CD4-positive, alpha-beta T cell treated with Interleukin-10 for 1 hour (primary cell): Measurements from ENCODE around the gene SLC22A4.

ENCODE experiments used
- DNase-seq: peaks from one replicate; pipeline ENCODE4 v3.0.0-alpha.2; 2020

SLC22A4 gene

GRCh38 chr5:132263548-132264261 is 30.5 kb upstream of the SLC22A4 start:
- no peak for DNase-seq

DNA sequence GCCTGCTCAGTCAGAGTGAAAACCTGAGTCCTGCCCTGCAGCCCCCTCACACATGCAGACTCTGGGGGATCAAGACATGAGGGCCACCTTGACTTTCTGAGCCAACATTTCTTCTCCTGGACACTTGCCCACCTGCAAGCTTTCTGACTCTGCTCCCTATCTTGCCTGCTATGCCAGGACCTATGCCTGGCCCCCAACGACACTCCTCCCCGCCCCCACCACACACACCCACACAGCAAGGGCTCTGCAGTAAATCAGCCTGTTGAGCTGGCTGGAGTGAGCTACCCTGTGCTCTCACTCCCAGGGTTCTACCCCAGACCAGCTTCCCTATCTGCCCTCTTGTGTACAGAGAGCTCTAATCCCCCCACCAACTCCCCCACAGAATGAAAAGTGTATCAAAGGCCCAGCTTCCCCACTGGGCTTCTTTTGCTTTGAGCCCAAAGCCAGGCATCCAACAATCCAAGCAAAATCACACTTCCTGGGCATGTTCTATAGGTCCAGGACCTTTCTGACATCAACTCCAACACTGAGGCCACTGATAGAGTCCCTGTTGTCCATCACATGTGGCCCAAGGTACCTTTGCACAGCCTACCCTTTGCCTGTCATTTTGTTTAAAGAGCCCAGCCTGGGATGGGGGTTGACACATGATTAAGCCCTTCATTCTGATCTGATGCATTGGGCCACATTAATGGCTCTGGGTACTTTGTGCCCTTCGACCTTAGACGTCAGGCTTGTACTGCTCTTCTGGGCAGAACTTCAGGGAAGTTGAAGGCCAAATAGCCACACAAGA is 29.5 kb upstream of the SLC22A4 start:
- no peak for DNase-seq

- no peak for DNase-seq
Observed at GRCh38 chr5:132265336-132266030, 28.7 kb upstream of the SLC22A4 start.

GRCh38 chr5:132266031-132266835 is 28.0 kb upstream of the SLC22A4 start:
- DNase-seq, result no peak

DNA sequence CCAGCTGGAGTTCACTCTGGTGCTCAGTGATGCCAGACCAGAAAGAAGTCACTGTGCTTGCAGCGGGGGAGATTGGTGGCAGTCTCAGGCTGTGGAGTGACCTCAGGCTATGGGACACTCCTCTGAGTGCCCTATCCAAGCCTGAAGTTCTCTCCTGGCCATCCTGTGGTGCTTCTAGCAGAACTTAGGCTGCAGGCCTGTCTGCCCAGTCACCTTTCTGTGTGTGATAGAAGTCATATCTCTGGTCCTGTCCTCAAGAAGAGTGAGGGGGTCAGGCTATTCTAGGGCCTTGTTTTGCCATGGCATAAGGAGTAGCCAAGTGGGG is 27.4 kb upstream of the SLC22A4 start:
- no peak for DNase-seq

- no peak for DNase-seq
Observed at GRCh38 chr5:132267166-132267739, 26.9 kb upstream of the SLC22A4 start.

DNA sequence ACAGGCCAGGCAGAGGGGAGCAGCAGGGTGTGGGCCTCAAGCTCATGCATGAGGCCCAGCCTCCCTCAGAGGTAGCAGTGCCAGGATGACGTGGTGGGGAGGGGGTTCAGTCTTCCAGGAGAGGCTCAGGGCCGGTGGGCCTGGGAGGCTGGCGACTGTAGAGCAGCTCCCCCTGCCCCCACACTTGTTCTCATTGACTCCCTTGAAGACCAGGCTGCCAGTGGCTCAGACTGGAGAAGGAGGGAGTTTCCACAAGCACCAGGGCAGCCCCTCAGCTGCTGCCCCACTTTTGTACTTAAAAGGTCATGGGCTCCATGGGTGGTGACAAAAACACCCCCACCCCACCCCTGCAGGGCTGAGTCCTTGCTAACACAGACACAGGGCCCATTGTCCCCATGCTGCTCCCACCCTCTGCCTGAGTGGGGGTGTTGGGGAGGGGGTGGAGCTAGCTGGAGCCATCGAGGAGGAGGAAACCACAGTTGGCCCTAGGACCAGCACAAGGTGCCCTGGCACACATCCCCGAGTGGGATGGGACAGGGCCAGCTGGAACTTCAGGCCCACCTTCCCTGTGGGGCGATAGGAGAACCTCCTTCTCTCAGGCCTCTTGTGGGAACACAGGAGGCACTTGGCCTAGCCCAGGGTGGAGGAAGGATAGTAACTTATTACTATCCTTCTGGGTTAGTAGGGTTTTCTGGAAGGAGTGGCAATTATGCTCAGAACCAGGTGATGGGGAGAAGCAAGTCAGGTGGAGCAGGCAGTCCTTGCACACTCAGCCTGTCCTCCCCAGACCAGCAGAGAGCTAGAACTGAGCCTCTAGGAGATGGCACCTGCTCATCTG is 26.0 kb upstream of the SLC22A4 start:
- DNase-seq, result no peak

DNA sequence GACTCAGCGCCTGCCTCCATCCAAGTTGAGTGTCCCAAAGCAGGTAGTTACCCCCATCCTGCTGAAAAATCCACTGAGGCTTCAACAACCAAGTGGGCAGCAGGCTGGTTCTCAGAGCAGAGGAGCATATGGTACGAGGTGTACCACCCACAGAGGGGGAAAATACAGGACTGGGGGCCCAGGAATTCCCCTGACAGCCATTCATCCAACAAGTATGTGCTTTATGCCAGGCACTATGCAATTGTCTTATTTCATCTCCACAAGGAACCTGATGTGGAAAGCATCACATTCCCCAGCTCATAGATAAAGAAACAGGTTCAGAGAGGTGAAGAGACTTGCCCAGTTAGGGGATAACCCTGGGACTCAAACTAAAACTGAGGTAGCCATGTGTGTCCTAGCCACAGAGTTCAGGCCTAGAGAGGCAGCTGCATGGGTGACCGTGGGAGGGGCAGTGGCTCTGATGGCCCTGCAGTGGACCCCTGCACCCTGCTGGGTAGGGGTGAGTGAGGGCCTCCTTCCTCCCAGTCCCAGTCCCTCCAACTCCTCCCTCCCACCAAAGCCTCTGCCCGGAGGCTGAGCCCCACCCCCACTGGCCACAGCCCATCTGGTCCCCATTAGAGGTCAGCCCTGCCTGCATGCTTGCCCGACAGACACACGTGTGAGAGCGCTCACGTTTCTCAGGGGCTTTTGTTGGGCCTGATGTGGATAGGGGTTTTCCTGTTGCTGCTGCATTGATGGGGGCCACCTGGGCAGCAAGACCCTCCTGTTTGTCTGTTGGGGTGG is 25.2 kb upstream of the SLC22A4 start:
- no peak for DNase-seq

- DNase-seq, result no peak
Observed at GRCh38 chr5:132269635-132270334, 24.4 kb upstream of the SLC22A4 start.

DNA sequence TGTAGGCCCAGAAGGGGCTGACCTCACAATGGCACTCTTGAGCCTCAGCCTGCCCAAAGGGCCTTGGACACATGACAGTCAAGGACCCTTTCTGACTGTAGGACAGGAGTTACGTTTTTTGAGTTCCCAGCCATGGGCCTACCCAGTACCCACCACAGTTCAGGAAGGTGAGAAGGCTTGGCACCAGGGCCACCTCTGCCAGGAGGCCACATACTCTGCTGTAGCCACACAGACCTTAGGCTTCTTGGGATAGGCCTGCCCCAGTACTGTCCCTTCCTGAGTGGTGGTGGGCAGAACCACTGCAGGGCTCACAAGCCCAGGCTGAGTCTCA is 23.9 kb upstream of the SLC22A4 start:
- DNase-seq, result no peak

DNA sequence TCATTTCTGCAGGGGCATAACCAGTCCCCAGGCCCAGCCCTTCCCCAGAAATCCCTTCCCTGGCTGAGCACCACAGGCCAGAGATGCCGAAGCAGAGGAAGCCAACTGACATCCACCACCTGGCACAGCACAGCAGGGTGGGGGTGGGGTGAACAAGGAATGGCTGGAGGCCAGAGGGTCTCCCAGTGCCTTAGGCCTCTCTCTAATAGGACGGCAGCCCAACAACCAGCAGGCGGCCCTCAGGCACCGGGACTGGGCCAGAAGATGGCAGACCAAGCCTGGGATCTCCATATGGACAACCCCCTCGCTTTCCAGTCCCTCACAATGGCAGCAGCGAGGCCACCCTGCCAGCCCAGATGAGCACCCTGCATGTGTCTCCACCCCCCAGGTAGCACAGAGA is 23.5 kb upstream of the SLC22A4 start:
- DNase-seq, result no peak

DNA sequence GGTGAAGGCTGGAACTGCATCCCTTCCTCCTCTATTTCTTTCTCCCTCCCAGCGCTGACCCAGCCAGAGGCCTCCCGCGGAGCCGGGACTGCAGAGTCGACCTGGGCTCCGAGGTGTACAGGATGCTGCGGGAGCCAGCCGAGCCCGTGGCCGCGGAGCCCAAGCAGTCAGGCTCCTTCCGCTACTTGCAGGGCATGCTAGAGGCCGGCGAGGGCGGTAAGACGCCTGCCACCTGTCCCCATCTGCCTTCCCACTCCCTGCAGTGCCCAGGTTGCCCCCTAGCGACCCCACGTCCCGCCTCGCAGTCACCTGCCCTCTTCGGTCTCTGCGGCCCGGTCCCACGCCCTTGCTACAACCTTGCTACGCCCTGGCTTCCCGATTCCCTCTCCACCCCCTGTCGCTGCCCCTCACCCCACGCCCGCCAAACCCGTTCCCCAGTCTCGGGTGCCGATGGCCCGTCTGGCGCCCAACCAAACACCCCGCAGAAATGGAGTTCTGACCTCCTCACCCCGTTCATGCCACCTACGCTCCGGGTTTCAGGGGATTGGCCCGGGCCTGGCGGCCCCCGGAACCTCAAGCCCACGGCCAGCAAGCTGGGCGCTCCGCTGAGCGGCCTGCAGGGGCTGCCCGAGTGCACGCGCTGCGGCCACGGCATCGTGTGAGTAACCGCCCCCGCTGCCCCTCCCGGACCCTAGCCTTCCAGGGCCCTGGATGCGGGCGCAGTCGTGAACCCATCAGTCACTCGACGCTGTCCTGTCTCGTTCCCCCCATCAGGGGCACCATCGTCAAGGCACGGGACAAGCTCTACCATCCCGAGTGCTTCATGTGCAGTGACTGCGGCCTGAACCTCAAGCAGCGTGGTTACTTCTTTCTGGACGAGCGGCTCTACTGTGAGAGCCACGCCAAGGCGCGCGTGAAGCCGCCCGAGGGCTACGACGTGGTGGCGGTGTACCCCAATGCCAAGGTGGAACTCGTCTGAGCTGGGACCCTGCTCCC is 22.6 kb upstream of the SLC22A4 start:
- no peak for DNase-seq

DNA sequence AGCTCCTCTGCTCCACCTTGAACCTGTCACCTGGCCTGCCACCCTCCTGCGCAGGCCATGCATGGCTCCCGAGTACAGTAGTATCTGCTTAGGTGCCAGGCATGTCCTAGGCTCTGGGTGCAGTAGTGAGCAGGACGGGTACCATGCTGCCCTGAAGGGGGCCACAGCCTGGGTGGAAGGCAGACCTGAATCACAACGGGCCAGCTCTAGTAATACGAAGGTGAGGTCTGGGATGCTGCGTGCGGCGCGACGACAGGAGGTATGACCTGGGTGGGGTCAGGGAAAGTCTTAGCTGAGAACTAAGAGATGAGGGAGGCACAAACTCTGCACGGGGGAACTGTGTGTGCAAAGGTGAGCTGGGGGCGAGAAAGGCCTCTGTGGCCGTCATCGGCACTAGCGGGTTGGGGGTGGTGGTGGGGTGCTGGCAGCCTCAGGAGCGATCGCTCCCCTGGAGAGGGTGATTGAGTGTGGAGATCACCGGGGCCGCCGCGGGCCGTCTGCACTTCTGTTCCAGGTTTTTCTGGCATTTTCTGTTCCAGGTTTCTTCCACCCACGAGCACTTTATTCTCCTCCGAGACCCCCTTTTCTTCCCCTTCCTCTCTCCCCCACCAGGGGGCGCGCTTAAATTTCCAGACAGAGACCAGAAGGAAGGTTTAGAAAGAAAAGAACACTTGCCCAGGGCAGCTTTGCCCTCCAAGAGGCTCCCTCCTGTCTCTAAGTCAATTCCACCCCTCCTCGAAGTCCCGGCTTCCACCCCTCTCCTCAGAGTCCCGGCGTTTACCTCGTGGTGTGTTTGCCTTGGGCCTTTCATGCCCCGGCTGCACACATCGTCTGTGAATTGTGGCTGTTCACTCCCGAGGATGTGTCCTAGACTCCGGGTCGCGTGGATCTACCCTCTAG is 21.6 kb upstream of the SLC22A4 start:
- DNase-seq, result peak; percentile 64

GRCh38 chr5:132273631-132274030 is 20.6 kb upstream of the SLC22A4 start:
- DNase-seq, result no peak

DNA sequence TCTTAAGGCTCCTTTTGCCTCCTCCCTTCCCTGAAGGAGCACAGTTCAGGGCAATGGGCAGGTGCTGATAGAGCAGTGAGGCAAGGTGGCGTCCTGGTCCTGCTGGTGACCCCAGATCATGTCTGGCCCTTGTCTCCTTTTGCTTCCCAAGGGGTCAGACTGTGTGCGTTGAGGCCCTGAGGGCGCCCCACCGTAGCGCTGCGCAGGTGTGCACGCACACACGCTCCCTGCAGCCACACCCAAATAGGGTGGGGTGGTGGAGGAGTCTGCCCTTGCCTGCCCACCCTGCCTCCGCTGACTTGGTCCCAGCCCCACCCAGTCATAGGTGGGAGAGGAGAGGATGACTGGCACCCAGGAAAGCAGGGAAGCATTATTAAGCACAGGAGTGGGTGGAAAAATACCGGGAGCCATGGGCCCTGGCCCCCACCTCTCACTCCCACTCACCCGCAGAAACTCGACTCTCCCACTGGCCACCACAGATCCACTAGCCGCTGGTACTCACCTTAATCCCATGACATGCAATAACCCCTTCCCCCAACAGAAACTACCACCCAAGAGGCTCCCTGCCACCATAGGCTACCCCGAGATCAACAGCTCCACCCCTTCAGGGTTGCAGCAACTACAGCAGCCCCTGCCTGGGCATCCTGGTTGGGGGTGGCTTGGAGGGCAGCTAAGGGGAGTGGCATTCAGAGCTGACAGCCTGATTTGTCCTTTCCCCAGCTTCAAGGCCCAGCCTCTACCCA is 20.0 kb upstream of the SLC22A4 start:
- no peak for DNase-seq

GRCh38 chr5:132275367-132276220 is 18.6 kb upstream of the SLC22A4 start:
- no peak for DNase-seq
